H9 (cell line): ENCODE results near the gene BST2. TPM values are rescaled to one million over a fixed set of nuclear protein-coding genes. Genes with fewer than 3 reads are reported as not detected.

ENCODE experiments used
- DNase-seq: peaks from one replicate; pipeline ENCODE4 v3.0.0-alpha.2; 2017
- H2AFZ ChIP-seq: one replicate; pipeline ENCODE4 v1.6.1; 2013; ENCODE audit warnings: mild to moderate bottlenecking, low read length, control low read depth, moderate library complexity
- H2AK5ac ChIP-seq: 2 replicates; pipeline ENCODE4 v1.6.1; 2013; ENCODE audit warnings: low read length, control low read depth, mixed read lengths; ENCODE audit not compliant: insufficient read length
- H2BK120ac ChIP-seq: one replicate; pipeline ENCODE4 v1.6.1; 2013; ENCODE audit warnings: low read depth, mild to moderate bottlenecking, low read length, control low read depth, inconsistent platforms; ENCODE audit not compliant: poor library complexity, severe bottlenecking
- H2BK12ac ChIP-seq: 2 replicates; pipeline ENCODE4 v1.6.1; 2013; ENCODE audit warnings: low read length, control low read depth, mixed read lengths, low read depth; ENCODE audit not compliant: insufficient read length
- H2BK15ac ChIP-seq: 2 replicates; pipeline ENCODE4 v1.6.1; 2013; ENCODE audit warnings: low read depth, low read length, control low read depth
- H2BK20ac ChIP-seq: one replicate; pipeline ENCODE4 v1.6.1; 2013; ENCODE audit warnings: low read depth, mild to moderate bottlenecking, low read length, control low read depth, inconsistent platforms; ENCODE audit not compliant: poor library complexity, severe bottlenecking
- H2BK5ac ChIP-seq: 2 replicates; pipeline ENCODE4 v1.6.1; 2013; ENCODE audit warnings: low read length, control low read depth, mixed read lengths; ENCODE audit not compliant: insufficient read length
- H3K14ac ChIP-seq: 2 replicates; pipeline ENCODE4 v1.6.1; 2013; ENCODE audit warnings: low read length, control low read depth; ENCODE audit not compliant: insufficient read depth
- H3K18ac ChIP-seq: 2 replicates; pipeline ENCODE4 v1.6.1; 2013; ENCODE audit warnings: low read depth, mild to moderate bottlenecking, mixed read lengths, low read length, control low read depth; ENCODE audit not compliant: insufficient read length
- H3K23ac ChIP-seq: 2 replicates; pipeline ENCODE4 v1.6.1; 2013; ENCODE audit warnings: low read length, control low read depth, mixed read lengths, low read depth; ENCODE audit not compliant: insufficient read length
- H3K23me2 ChIP-seq: 2 replicates; pipeline ENCODE4 v1.6.1; 2013; ENCODE audit warnings: low read depth, mild to moderate bottlenecking, mixed read lengths, low read length, control low read depth; ENCODE audit not compliant: insufficient read length, poor library complexity, severe bottlenecking
- H3K27ac ChIP-seq: 2 replicates; pipeline ENCODE4 v1.5.1; 2013; ENCODE audit warnings: low read length, control low read depth, mixed read lengths, low read depth; ENCODE audit not compliant: insufficient read length
- H3K27me3 ChIP-seq: 2 replicates; pipeline ENCODE4 v1.6.1; 2013; ENCODE audit warnings: low read length, control low read depth, inconsistent platforms; ENCODE audit not compliant: insufficient read depth
- H3K4ac ChIP-seq: 2 replicates; pipeline ENCODE4 v1.6.1; 2013; ENCODE audit warnings: low read depth, mild to moderate bottlenecking, control low read depth, inconsistent platforms, low read length, moderate library complexity
- H3K4me1 ChIP-seq: 2 replicates; pipeline ENCODE4 v1.6.1; 2013; ENCODE audit warnings: low read length, control low read depth, inconsistent platforms; ENCODE audit not compliant: insufficient read depth
- H3K4me2 ChIP-seq: 2 replicates; pipeline ENCODE4 v1.6.1; 2013; ENCODE audit warnings: low read length, control low read depth, mixed read lengths; ENCODE audit not compliant: insufficient read length, insufficient read depth
- H3K56ac ChIP-seq: 2 replicates; pipeline ENCODE4 v1.6.1; 2013; ENCODE audit warnings: low read depth, mild to moderate bottlenecking, mixed read lengths, low read length, control low read depth; ENCODE audit not compliant: insufficient read length
- H3K79me1 ChIP-seq: 2 replicates; pipeline ENCODE4 v1.6.1; 2013; ENCODE audit warnings: low read depth, mild to moderate bottlenecking, moderate library complexity, low read length, control low read depth, inconsistent platforms; ENCODE audit not compliant: insufficient read depth, poor library complexity, severe bottlenecking
- H3K79me2 ChIP-seq: 2 replicates; pipeline ENCODE4 v1.6.1; 2013; ENCODE audit warnings: low read length, control low read depth, inconsistent platforms; ENCODE audit not compliant: insufficient read depth
- H3K9ac ChIP-seq: 2 replicates; pipeline ENCODE4 v1.6.1; 2013; ENCODE audit warnings: low read length, control low read depth, mixed read lengths; ENCODE audit not compliant: insufficient read length; ENCODE audit errors: extremely low read depth
- H3K9me3 ChIP-seq: one replicate; pipeline ENCODE4 v1.6.1; 2013; ENCODE audit warnings: low read depth, low read length, inconsistent platforms; ENCODE audit not compliant: control insufficient read depth
- H3T11ph ChIP-seq: one replicate; pipeline ENCODE4 v1.6.1; 2013; ENCODE audit warnings: mild to moderate bottlenecking, low read length, control low read depth, inconsistent platforms
- H4K20me1 ChIP-seq: one replicate; pipeline ENCODE4 v1.6.1; 2013; ENCODE audit not compliant: control insufficient read depth, insufficient read length, insufficient read depth
- H4K5ac ChIP-seq: 2 replicates; pipeline ENCODE4 v1.6.1; 2013; ENCODE audit warnings: low read depth, mild to moderate bottlenecking, mixed read lengths, low read length, control low read depth; ENCODE audit not compliant: insufficient read length
- H4K8ac ChIP-seq: replicated peaks from 2 replicates; pipeline ENCODE4 v1.6.1; 2013; ENCODE audit warnings: low read length, control low read depth, mixed read lengths, low read depth; ENCODE audit not compliant: insufficient read length
- H4K91ac ChIP-seq: 2 replicates; pipeline ENCODE4 v1.6.1; 2013; ENCODE audit warnings: low read depth, mild to moderate bottlenecking, moderate library complexity, mixed read lengths, low read length, control low read depth; ENCODE audit not compliant: insufficient read length
- H3K27ac Mint-ChIP-seq, 3 experiments: 2 replicates in 2 of 3; 3 replicates in 1 of 3; pipeline ENCODE4 v1.8.0; 2020 to 2021; ENCODE audit warnings: mixed read lengths in 3 of 3, mild to moderate bottlenecking in 1 of 3, moderate library complexity in 1 of 3
- H3K27me3 Mint-ChIP-seq: 2 replicates; pipeline ENCODE4 v1.8.0; 2021; ENCODE audit warnings: low read depth, mild to moderate bottlenecking, moderate library complexity, mixed read lengths
- H3K36me3 Mint-ChIP-seq, 3 experiments: 2 replicates in 2 of 3; 3 replicates in 1 of 3; pipeline ENCODE4 v1.8.0; 2020 to 2021; ENCODE audit warnings: low read depth in 3 of 3, mixed read lengths in 3 of 3; ENCODE audit not compliant: insufficient read depth in 1 of 3
- H3K4me1 Mint-ChIP-seq, 2 experiments: 2 replicates each; pipeline ENCODE4 v1.8.0; 2020; ENCODE audit warnings: mixed read lengths in 2 of 2
- H3K4me3 Mint-ChIP-seq, 2 experiments: 2 replicates in 1 of 2; 3 replicates in 1 of 2; pipeline ENCODE4 v1.8.0; 2020 to 2021; ENCODE audit warnings: mild to moderate bottlenecking in 2 of 2, mixed read lengths in 2 of 2, moderate library complexity in 1 of 2
- H3K9me3 Mint-ChIP-seq, 2 experiments: 2 replicates in 1 of 2; 3 replicates in 1 of 2; pipeline ENCODE4 v1.8.0; 2020; ENCODE audit warnings: mild to moderate bottlenecking in 2 of 2, mixed read lengths in 2 of 2, moderate library complexity in 1 of 2
- CTCF ChIP-seq: fragments of 200-600 bp; sonication (generic); conservative IDR thresholded peaks from 3 replicates; pipeline ENCODE4 v1.8.0; 2021; ENCODE audit warnings: antibody characterized with exemption, mild to moderate bottlenecking
- WGBS: extraction: QIAGEN DNeasy Blood & Tissue Kit; methylation state at CpG from one replicate; pipeline ENCODE4 v1.1.7; 2013; ENCODE audit warnings: missing lambda C conversion rate, low lambda C conversion rate, mixed read lengths; ENCODE audit not compliant: insufficient read length; ENCODE audit errors: extremely low coverage; 5-methylcytosine and 5-hydroxymethylcytosine counted together
- total RNA-seq: library from RNA; stranded (reverse); gene quantifications from 2 replicates; pipeline ENCODE4 v1.2.1, GENCODE V29; 2021

BST2 gene
- total RNA-seq, 1 experiment from 2014 or later, result 63.3 TPM

GRCh38 chr19:17380426-17381138, 24.8 kb downstream of the BST2 start:
- WGBS, result no CpG with 5 or more reads among the region's 5 CpGs
- Histone ChIP-seq H3K9me3 (no peaks in the 10 kb centered on the region), H3K4ac (no peak overlapping the region), H3K9ac (no peak overlapping the region), H3K79me1 (no peaks in the 10 kb centered on the region), H4K20me1 (no peaks in the 10 kb centered on the region), H2BK20ac (no peak overlapping the region), H4K8ac (no peak overlapping the region), H4K5ac (no peak overlapping the region), H2AFZ (no peak overlapping the region), H2BK15ac (no peak overlapping the region), H3K23ac (no peak overlapping the region), H4K91ac (no peak overlapping the region), H2BK5ac (no peak overlapping the region), H3K23me2 (no peaks in the 10 kb centered on the region), H3K79me2 (no peaks in the 10 kb centered on the region), H2BK120ac (no peak overlapping the region), H3T11ph (no peak overlapping the region), H3K14ac (no peak overlapping the region), H3K18ac (no peak overlapping the region), H2BK12ac (no peak overlapping the region), H3K27me3 (no peaks in the 10 kb centered on the region), H3K4me2 (no peak overlapping the region), H2AK5ac (no peak overlapping the region), H3K4me1 (no peaks in the 10 kb centered on the region; the same call in 1 of the 2 replicates), H3K56ac (no peak overlapping the region), H3K27ac (no peak overlapping the region)
- H3K36me3 Mint-ChIP-seq, result peaks cover 2 to 9% (median 3%) of the 10 kb centered on the region in 3 experiments; a peak in 4 of 7 replicates
- H3K4me1 Mint-ChIP-seq, result peaks cover 9 to 12% of the 10 kb centered on the region in 2 experiments
- no peak overlapping the region for H3K27ac Mint-ChIP-seq
- no peaks in the 10 kb centered on the region for H3K27me3 Mint-ChIP-seq
- peaks cover 9 to 10% of the 10 kb centered on the region in 2 experiments; a peak in 4 of 5 replicates for H3K9me3 Mint-ChIP-seq
- H3K4me3 Mint-ChIP-seq, result no peak overlapping the region
- no peak for TF ChIP-seq CTCF
- no peak for DNase-seq
